IMR-90 (cell line): ENCODE data around the gene KRTAP20-2. TPM values are rescaled to one million over a fixed set of nuclear protein-coding genes. Genes with fewer than 3 reads are reported as not detected.

Experiments
- ATAC-seq: fragments of 200-7000 bp; cut with Tn5 transposase; 2 replicates; pipeline ENCODE4 v1.9.1; 2020; ENCODE audit warnings: low read depth, mild to moderate bottlenecking, moderate library complexity
- BruUV-seq: library from RNA; stranded (reverse); fragments of 400-500 nt; replicated peaks from 2 replicates; lab custom pipeline; 2021; lab: Mats Ljungman, UMichigan
- CTCF ChIA-PET: fragments of 300-600 bp; formaldehyde crosslinking; extraction: SDS; loops from one replicate; lab custom pipeline; 2021; ENCODE audit warnings: antibody characterized with exemption; lab: Yijun Ruan, JAX
- POLR2A ChIA-PET: fragments of 300-600 bp; sonication (Branson Sonifier 250); formaldehyde crosslinking; loops from one replicate; lab custom pipeline; 2022; ENCODE audit warnings: antibody characterized with exemption; ENCODE audit not compliant: unreplicated experiment; lab: Charles Lee
- DNase-seq: peaks from one replicate; pipeline ENCODE4 v3.0.0; 2013
- H2AFZ ChIP-seq: replicated peaks from 2 replicates; pipeline ENCODE3; 2013; ENCODE audit warnings: low read length, mild to moderate bottlenecking; ENCODE audit not compliant: poor library complexity
- H2AK5ac ChIP-seq: 2 replicates; pipeline ENCODE4 v1.6.1; 2013; ENCODE audit warnings: low read depth, low read length, inconsistent platforms
- H2AK9ac ChIP-seq: replicated peaks from 2 replicates; pipeline ENCODE3; 2013; ENCODE audit warnings: mild to moderate bottlenecking, low read depth, low read length, moderate library complexity; ENCODE audit not compliant: poor library complexity
- H2BK120ac ChIP-seq: 2 replicates; pipeline ENCODE4 v1.6.1; 2013; ENCODE audit warnings: low read depth, low read length, inconsistent platforms
- H2BK15ac ChIP-seq: 3 replicates; pipeline ENCODE4 v1.6.1; 2013; ENCODE audit warnings: low read depth, low read length, inconsistent platforms
- H2BK20ac ChIP-seq: 2 replicates; pipeline ENCODE4 v1.6.1; 2013; ENCODE audit warnings: low read depth, mild to moderate bottlenecking, inconsistent platforms, low read length, moderate library complexity
- H2BK5ac ChIP-seq: 2 replicates; pipeline ENCODE4 v1.6.1; 2013; ENCODE audit warnings: mild to moderate bottlenecking, low read depth, low read length, inconsistent platforms; ENCODE audit not compliant: poor library complexity, severe bottlenecking
- H3K14ac ChIP-seq: replicated peaks from 2 replicates; pipeline ENCODE4 v1.6.1; 2013; ENCODE audit warnings: low read depth, low read length, inconsistent platforms
- H3K18ac ChIP-seq: 2 replicates; pipeline ENCODE4 v1.6.1; 2013; ENCODE audit warnings: low read depth, low read length, control low read depth
- H3K23ac ChIP-seq: 2 replicates; pipeline ENCODE4 v1.6.1; 2013; ENCODE audit warnings: low read depth, low read length, inconsistent platforms
- H3K27ac ChIP-seq: 2 replicates; pipeline ENCODE4 v1.5.1; 2013; ENCODE audit warnings: mild to moderate bottlenecking, control low read depth, low read length; ENCODE audit not compliant: insufficient read depth
- H3K27me3 ChIP-seq: 2 replicates; pipeline ENCODE4 v1.6.1; 2013; ENCODE audit warnings: low read length; ENCODE audit not compliant: control insufficient read depth, insufficient read depth
- H3K36me3 ChIP-seq: 2 replicates; pipeline ENCODE4 v1.6.1; 2013; ENCODE audit warnings: low read length, mixed read lengths; ENCODE audit not compliant: control insufficient read depth, insufficient read depth
- H3K4ac ChIP-seq: 2 replicates; pipeline ENCODE4 v1.6.1; 2013; ENCODE audit warnings: low read depth, low read length, inconsistent platforms
- H3K4me1 ChIP-seq: 2 replicates; pipeline ENCODE4 v1.6.1; 2013; ENCODE audit warnings: low read length, mixed read lengths; ENCODE audit not compliant: control insufficient read depth, insufficient read depth
- H3K4me2 ChIP-seq: 2 replicates; pipeline ENCODE4 v1.6.1; 2013; ENCODE audit warnings: low read depth, mild to moderate bottlenecking, control low read depth, low read length, moderate library complexity
- H3K4me3 ChIP-seq: 2 replicates; pipeline ENCODE4 v1.5.1; 2013; ENCODE audit warnings: low read depth, mild to moderate bottlenecking, control low read depth, low read length, moderate library complexity; ENCODE audit not compliant: insufficient read depth
- H3K56ac ChIP-seq: 2 replicates; pipeline ENCODE4 v1.6.1; 2013; ENCODE audit warnings: low read length, inconsistent platforms; ENCODE audit not compliant: insufficient read depth; ENCODE audit errors: extremely low read depth
- H3K79me1 ChIP-seq, 2 experiments: 2 replicates each; pipeline ENCODE4 v1.6.1; 2013; ENCODE audit warnings: low read length in 2 of 2, inconsistent platforms in 1 of 2, low read depth in 1 of 2
- H3K9ac ChIP-seq: 2 replicates; pipeline ENCODE4 v1.6.1; 2013; ENCODE audit warnings: low read depth, low read length, control low read depth
- H3K9me1 ChIP-seq: 2 replicates; pipeline ENCODE4 v1.6.1; 2013; ENCODE audit warnings: low read length, inconsistent platforms; ENCODE audit not compliant: insufficient read depth
- H3K9me3 ChIP-seq: 2 replicates; pipeline ENCODE4 v1.6.1; 2013; ENCODE audit warnings: low read length; ENCODE audit not compliant: control insufficient read depth, insufficient read depth
- H4K20me1 ChIP-seq: 2 replicates; pipeline ENCODE4 v1.6.1; 2013; ENCODE audit warnings: low read length, inconsistent platforms; ENCODE audit not compliant: insufficient read depth
- H4K5ac ChIP-seq: 2 replicates; pipeline ENCODE4 v1.6.1; 2013; ENCODE audit warnings: mild to moderate bottlenecking, low read depth, low read length, control low read depth
- H4K8ac ChIP-seq, 2 experiments: 2 replicates each; pipeline ENCODE4 v1.6.1; 2013; ENCODE audit warnings: low read depth in 2 of 2, low read length in 2 of 2, control low read depth in 1 of 2, inconsistent platforms in 1 of 2
- H4K91ac ChIP-seq: 2 replicates; pipeline ENCODE4 v1.6.1; 2013; ENCODE audit warnings: low read depth, low read length, inconsistent platforms; ENCODE audit not compliant: insufficient read depth
- BHLHE40 ChIP-seq: fragments of 150-350 bp; IDR thresholded peaks from 2 replicates; pipeline ENCODE4 v1.6.1; 2016; ENCODE audit warnings: mild to moderate bottlenecking, low read depth, low read length
- CEBPB ChIP-seq: IDR thresholded peaks from 2 replicates; pipeline ENCODE4 v1.6.1; 2012; ENCODE audit warnings: low read depth, low read length, improper control_type of control experiment
- CHD1 ChIP-seq: IDR thresholded peaks from 2 replicates; pipeline ENCODE4 v1.6.1; 2012; ENCODE audit warnings: low read depth, low read length, improper control_type of control experiment
- FOS ChIP-seq: fragments of 150-350 bp; IDR thresholded peaks from 2 replicates; pipeline ENCODE4 v1.6.1; 2016; ENCODE audit warnings: low read depth, low read length
- MAFK ChIP-seq: IDR thresholded peaks from 2 replicates; pipeline ENCODE4 v1.6.1; 2012; ENCODE audit warnings: low read depth, low read length, improper control_type of control experiment
- MAZ ChIP-seq: IDR thresholded peaks from 2 replicates; pipeline ENCODE4 v1.6.1; 2012; ENCODE audit warnings: low read depth, mild to moderate bottlenecking, low read length, improper control_type of control experiment, moderate library complexity, borderline replicate concordance
- MXI1 ChIP-seq: IDR thresholded peaks from 2 replicates; pipeline ENCODE4 v1.6.1; 2012; ENCODE audit warnings: low read depth, mild to moderate bottlenecking, low read length, moderate library complexity, borderline replicate concordance
- NFE2L2 ChIP-seq: fragments of 150-350 bp; IDR thresholded peaks from 2 replicates; pipeline ENCODE4 v1.6.1; 2016; ENCODE audit warnings: low read depth, mild to moderate bottlenecking, low read length
- POLR2A ChIP-seq: IDR thresholded peaks from 2 replicates; pipeline ENCODE4 v1.6.1; 2012; ENCODE audit warnings: mild to moderate bottlenecking, low read depth, low read length
- RAD21 ChIP-seq: IDR thresholded peaks from 2 replicates; pipeline ENCODE4 v1.6.1; 2012; ENCODE audit warnings: low read length, improper control_type of control experiment
- RCOR1 ChIP-seq: IDR thresholded peaks from 2 replicates; pipeline ENCODE4 v1.6.1; 2012; ENCODE audit warnings: mild to moderate bottlenecking, low read length, improper control_type of control experiment; ENCODE audit not compliant: insufficient replicate concordance
- RFX5 ChIP-seq: IDR thresholded peaks from 2 replicates; pipeline ENCODE4 v1.8.0; 2012; ENCODE audit warnings: low read depth, mild to moderate bottlenecking, low read length, moderate library complexity
- SMC3 ChIP-seq: fragments of 150-350 bp; IDR thresholded peaks from 2 replicates; pipeline ENCODE4 v1.6.1; 2016; ENCODE audit warnings: low read depth, mild to moderate bottlenecking, antibody characterized with exemption, low read length, moderate library complexity
- WGBS, 2 experiments: methylation state at CpG; one replicate each; pipeline versions ENCODE4 v1.1.5 to v1.1.7; 2013; ENCODE audit warnings: missing lambda C conversion rate in 2 of 2; ENCODE audit not compliant: insufficient read length in 1 of 2; ENCODE audit errors: extremely low coverage in 2 of 2; 5-methylcytosine and 5-hydroxymethylcytosine counted together
- dilution Hi-C: fragments of 300-500 bp; cut with HindIII; formaldehyde crosslinking; loops from one replicate; pipeline ENCODE4 v1.14.3; 2018; ENCODE audit warnings: low sequenced_read_pairs; ENCODE audit not compliant: unreplicated experiment
- in situ Hi-C: fragments of 300-500 bp; cut with MboI; formaldehyde crosslinking; loops from 3 replicates; pipeline ENCODE4 v1.14.3; 2019; ENCODE audit warnings: low sequenced_read_pairs, inconsistent platforms, mixed read lengths
- intact Hi-C: fragments of 100-400 bp; cut with micrococcal nuclease; formaldehyde crosslinking; loops from 2 replicates; pipeline ENCODE4 v1.10.0; 2022
- polyA plus RNA-seq, 3 experiments: library from polyadenylated mRNA; depleted of rRNA; stranded (reverse); fragments of >200 nt; gene quantifications; 2 replicates each; pipeline ENCODE4 v1.2.3, GENCODE V29; 2012; ENCODE audit warnings: low replicate concordance in 1 of 3
- total RNA-seq: library from RNA; depleted of rRNA; stranded (reverse); fragments of >200 nt; gene quantifications from 2 replicates; pipeline ENCODE4 v1.2.3, GENCODE V29; 2012
- TF ChIP-seq, protein P1 (sequence below): fragments of 150-350 bp; IDR thresholded peaks from 2 replicates; pipeline ENCODE4 v1.6.1; 2017; ENCODE audit warnings: mild to moderate bottlenecking, antibody characterized with exemption, low read length, low read depth
- TF ChIP-seq, protein P2 (sequence below): conservative IDR thresholded peaks from 2 replicates; pipeline ENCODE4 v1.5.1; 2012; ENCODE audit warnings: mild to moderate bottlenecking, low read depth, low read length, improper control_type of control experiment
- TF ChIP-seq, protein P3 (sequence below): fragments of 150-350 bp; IDR thresholded peaks from 2 replicates; pipeline ENCODE4 v1.6.1; 2016; ENCODE audit warnings: low read depth, mild to moderate bottlenecking, low read length, moderate library complexity, borderline replicate concordance

KRTAP20-2 gene
- total and polyA plus RNA-seq, 2 of the 4 experiments (the other 2 are of a cell fraction): not detected

DNA sequence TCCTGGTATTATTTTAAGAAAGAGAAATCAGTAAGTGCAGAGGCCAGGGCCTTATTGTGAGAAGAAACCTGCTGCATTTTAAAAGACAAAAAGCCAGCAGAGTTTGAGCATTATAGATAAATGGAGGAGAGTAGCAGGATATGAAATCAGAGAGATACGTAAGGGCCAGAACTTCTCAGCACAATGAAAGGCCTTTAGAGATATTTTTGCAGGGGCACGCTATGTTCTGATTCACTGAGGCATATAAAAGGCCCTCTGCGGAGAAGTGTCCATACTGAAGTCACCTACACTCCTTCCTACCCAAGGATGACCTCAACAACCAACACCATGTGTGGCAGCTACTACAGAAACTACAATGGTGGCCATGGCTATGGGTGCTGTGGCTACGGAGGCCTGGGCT, 42.9 kb upstream of the KRTAP20-2 start, which contains the start of gene KRTAP6-3:
KRTAP6-3 (plus strand) TSS at position 301 of the 400 bp plus-strand sequence; CDS start at position 307, 6 bp downstream.
- Histone ChIP-seq H3K4me1 (no peaks in the 10 kb centered on the region), H2BK120ac (no peak within 1 kb of the TSS), H3K56ac (no peak within 1 kb of the TSS; the same call in 1 of the 2 replicates), H3K9ac (no peak within 1 kb of the TSS), H2BK20ac (no peak within 1 kb of the TSS), H3K23ac (no peak within 1 kb of the TSS), H3K14ac (no peak within 1 kb of the TSS), H2AK5ac (no peak within 1 kb of the TSS), H3K79me1 (no peaks in the 10 kb centered on the region), H3K9me1 (no peaks in the 10 kb centered on the region), H4K91ac (no peak within 1 kb of the TSS), H3K4me3 (no peak within 1 kb of the TSS), H2BK15ac (no peak within 1 kb of the TSS), H3K27ac (no peak within 1 kb of the TSS), H3K36me3 (no peaks in the 10 kb centered on the region), H3K27me3 (no peaks in the 10 kb centered on the region), H3K4me2 (no peak within 1 kb of the TSS), H4K8ac (no peak within 1 kb of the TSS), H2AK9ac (no peak within 1 kb of the TSS), H3K18ac (no peak within 1 kb of the TSS), H4K5ac (no peak within 1 kb of the TSS), H4K20me1 (no peaks in the 10 kb centered on the region), H2BK5ac (no peak within 1 kb of the TSS), H3K4ac (no peak within 1 kb of the TSS), H3K9me3 (peaks cover 7% of the 10 kb centered on the region), H2AFZ (no peak within 1 kb of the TSS)
- CTCF ChIA-PET: no interaction called here
- DNase-seq: no peak
- in situ Hi-C loops (no loop called here), dilution Hi-C loops (no loop called here), intact Hi-C loops (no loop called here)
- no CpG with 5 or more reads among the region's 4 CpGs for WGBS, 2 experiments
- BruUV-seq: no TSS peak
- POLR2A ChIA-PET: no interaction called here
- no peak for TF ChIP-seq CHD1
- no peak for TF ChIP-seq MAZ
- no peak for TF ChIP-seq MAFK
- no peak for TF ChIP-seq RAD21
- no peak for TF ChIP-seq RCOR1
- TF ChIP-seq MXI1: no peak
- no peak for TF ChIP-seq NFE2L2
- TF ChIP-seq, protein P1, sequence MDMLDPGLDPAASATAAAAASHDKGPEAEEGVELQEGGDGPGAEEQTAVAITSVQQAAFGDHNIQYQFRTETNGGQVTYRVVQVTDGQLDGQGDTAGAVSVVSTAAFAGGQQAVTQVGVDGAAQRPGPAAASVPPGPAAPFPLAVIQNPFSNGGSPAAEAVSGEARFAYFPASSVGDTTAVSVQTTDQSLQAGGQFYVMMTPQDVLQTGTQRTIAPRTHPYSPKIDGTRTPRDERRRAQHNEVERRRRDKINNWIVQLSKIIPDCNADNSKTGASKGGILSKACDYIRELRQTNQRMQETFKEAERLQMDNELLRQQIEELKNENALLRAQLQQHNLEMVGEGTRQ: no peak
- TF ChIP-seq SMC3: no peak
- TF ChIP-seq CEBPB: no peak
- TF ChIP-seq BHLHE40: no peak
- TF ChIP-seq, protein P2, sequence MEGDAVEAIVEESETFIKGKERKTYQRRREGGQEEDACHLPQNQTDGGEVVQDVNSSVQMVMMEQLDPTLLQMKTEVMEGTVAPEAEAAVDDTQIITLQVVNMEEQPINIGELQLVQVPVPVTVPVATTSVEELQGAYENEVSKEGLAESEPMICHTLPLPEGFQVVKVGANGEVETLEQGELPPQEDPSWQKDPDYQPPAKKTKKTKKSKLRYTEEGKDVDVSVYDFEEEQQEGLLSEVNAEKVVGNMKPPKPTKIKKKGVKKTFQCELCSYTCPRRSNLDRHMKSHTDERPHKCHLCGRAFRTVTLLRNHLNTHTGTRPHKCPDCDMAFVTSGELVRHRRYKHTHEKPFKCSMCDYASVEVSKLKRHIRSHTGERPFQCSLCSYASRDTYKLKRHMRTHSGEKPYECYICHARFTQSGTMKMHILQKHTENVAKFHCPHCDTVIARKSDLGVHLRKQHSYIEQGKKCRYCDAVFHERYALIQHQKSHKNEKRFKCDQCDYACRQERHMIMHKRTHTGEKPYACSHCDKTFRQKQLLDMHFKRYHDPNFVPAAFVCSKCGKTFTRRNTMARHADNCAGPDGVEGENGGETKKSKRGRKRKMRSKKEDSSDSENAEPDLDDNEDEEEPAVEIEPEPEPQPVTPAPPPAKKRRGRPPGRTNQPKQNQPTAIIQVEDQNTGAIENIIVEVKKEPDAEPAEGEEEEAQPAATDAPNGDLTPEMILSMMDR: no peak
- no peak for TF ChIP-seq RFX5
- no peak for TF ChIP-seq POLR2A
- no peak for TF ChIP-seq FOS
- TF ChIP-seq, protein P3, sequence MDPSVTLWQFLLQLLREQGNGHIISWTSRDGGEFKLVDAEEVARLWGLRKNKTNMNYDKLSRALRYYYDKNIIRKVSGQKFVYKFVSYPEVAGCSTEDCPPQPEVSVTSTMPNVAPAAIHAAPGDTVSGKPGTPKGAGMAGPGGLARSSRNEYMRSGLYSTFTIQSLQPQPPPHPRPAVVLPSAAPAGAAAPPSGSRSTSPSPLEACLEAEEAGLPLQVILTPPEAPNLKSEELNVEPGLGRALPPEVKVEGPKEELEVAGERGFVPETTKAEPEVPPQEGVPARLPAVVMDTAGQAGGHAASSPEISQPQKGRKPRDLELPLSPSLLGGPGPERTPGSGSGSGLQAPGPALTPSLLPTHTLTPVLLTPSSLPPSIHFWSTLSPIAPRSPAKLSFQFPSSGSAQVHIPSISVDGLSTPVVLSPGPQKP: no peak
- no peak for ATAC-seq
